HG03139 (cell line): ENCODE results near the gene BAHCC1.

Source experiments
- ATAC-seq: cut with Tn5 transposase; IDR thresholded peaks from one replicate; pipeline ENCODE4 v1.9.1; 2021; ENCODE audit not compliant: unreplicated experiment

BAHCC1 gene

GRCh38 chr17:81440051-81440471 is 44.8 kb downstream of the BAHCC1 start:
- ATAC-seq = no peak

- ATAC-seq = no peak
Measured at GRCh38 chr17:81440511-81441244, 45.4 kb downstream of the BAHCC1 start.

- ATAC-seq = no peak
Measured at GRCh38 chr17:81442791-81443190, 47.5 kb downstream of the BAHCC1 start.

GRCh38 chr17:81443269-81443668 is 48.0 kb downstream of the BAHCC1 start:
- no peak for ATAC-seq

GRCh38 chr17:81444610-81445339 is 49.5 kb downstream of the BAHCC1 start:
- ATAC-seq = no peak

GRCh38 chr17:81445642-81446503 is 50.6 kb downstream of the BAHCC1 start:
- ATAC-seq = no peak

- ATAC-seq = no peak
Measured at GRCh38 chr17:81447331-81447933, 52.2 kb downstream of the BAHCC1 start.

GRCh38 chr17:81448442-81448841 is 53.2 kb downstream of the BAHCC1 start:
- no peak for ATAC-seq

GRCh38 chr17:81448950-81449349 is 53.7 kb downstream of the BAHCC1 start:
- no peak for ATAC-seq

GRCh38 chr17:81449351-81449750 is 54.1 kb downstream of the BAHCC1 start:
- no peak for ATAC-seq

- ATAC-seq = no peak
Measured at GRCh38 chr17:81451823-81452222, 56.6 kb downstream of the BAHCC1 start.

GRCh38 chr17:81452551-81452950 is 57.3 kb downstream of the BAHCC1 start:
- no peak for ATAC-seq

- ATAC-seq = no peak
Measured at GRCh38 chr17:81453076-81453475, 57.8 kb downstream of the BAHCC1 start.

- ATAC-seq = no peak
Measured at GRCh38 chr17:81453712-81454111, 58.5 kb downstream of the BAHCC1 start.

- ATAC-seq = no peak
Measured at GRCh38 chr17:81454473-81454872, 59.2 kb downstream of the BAHCC1 start.

- no peak for ATAC-seq
Measured at GRCh38 chr17:81455387-81455786, 60.1 kb downstream of the BAHCC1 start.

- ATAC-seq = no peak
Measured at GRCh38 chr17:81456091-81456490, 60.8 kb downstream of the BAHCC1 start.

- no peak for ATAC-seq
Measured at GRCh38 chr17:81456798-81457197, 61.5 kb downstream of the BAHCC1 start.

GRCh38 chr17:81457401-81457800 is 62.1 kb downstream of the BAHCC1 start:
- ATAC-seq = no peak

- ATAC-seq = no peak
Measured at GRCh38 chr17:81457917-81458555, 62.8 kb downstream of the BAHCC1 start.

GRCh38 chr17:81458628-81459027 is 63.4 kb downstream of the BAHCC1 start:
- ATAC-seq = no peak
